Stimulated activated memory B cell treated with anti-CD40 and anti-IgM and Interleukin-4, amounts not matched to agents 10 μg/mL and 1 μg/mL and 100 μg/mL, for 72 hours (primary cell): ENCODE results near the gene GNPTAB.
"Not testable (repeated sequence)": the region's sequence is repeated elsewhere in the genome, so short reads cannot be mapped to it uniquely, and the experiment has no call there.

Source experiments
- ATAC-seq: fragments of 150-1000 bp; cut with Tn5 transposase; 2 replicates; pipeline ENCODE4 v1.10.0; 2021
- H3K27ac Mint-ChIP-seq: one replicate; pipeline ENCODE4 v1.8.0; 2022; ENCODE audit warnings: mild to moderate bottlenecking, mixed read lengths
- H3K27me3 Mint-ChIP-seq: one replicate; pipeline ENCODE4 v1.8.0; 2022; ENCODE audit warnings: mixed read lengths
- H3K36me3 Mint-ChIP-seq: one replicate; pipeline ENCODE4 v1.8.0; 2022; ENCODE audit warnings: mixed read lengths
- H3K4me1 Mint-ChIP-seq: one replicate; pipeline ENCODE4 v1.8.0; 2022; ENCODE audit warnings: mixed read lengths
- H3K4me3 Mint-ChIP-seq: one replicate; pipeline ENCODE4 v1.8.0; 2022; ENCODE audit warnings: mild to moderate bottlenecking, moderate library complexity, mixed read lengths
- H3K9me3 Mint-ChIP-seq: one replicate; pipeline ENCODE4 v1.8.0; 2022; ENCODE audit warnings: mixed read lengths

The GNPTAB gene

DNA sequence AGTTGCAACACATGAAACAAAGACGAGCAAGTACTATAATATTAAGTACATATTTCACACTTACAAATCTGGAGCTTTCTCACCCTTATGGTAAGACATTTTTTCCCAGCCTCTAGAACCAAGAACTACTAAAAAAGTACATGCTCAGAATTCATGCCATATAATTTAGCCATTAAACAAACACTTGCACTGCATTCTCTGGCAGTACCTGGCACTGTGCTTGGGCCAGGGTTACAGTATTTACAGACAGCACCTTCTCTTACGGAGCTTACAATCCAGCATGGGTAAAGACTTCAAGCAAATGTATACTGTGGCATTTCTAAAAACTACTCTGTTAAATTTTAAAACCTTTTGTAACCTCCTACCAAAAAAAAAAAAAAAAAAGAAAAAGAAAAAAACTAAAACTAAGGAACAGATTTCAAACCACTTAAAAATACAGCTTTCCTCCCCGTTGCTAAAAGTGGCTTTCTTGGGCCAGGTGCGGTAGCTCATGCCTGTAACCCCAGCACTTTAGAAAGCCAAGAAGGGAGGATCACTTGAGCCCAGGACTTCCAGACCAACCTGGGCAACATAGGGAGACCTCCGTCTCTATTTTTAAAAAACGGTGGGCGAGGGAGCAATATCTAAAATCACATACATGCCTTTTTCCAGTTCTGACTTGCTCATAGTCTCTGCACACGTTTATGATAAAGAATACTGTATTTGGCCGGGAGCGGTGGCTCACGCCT, 956 bp downstream of the GNPTAB start:
- Mint-ChIP-seq H3K4me3 (peak overlapping the region; percentile 100), H3K27ac (peak overlapping the region; percentile 93), H3K4me1 (peaks cover 52% of the 10 kb centered on the region), H3K9me3 (no peaks in the 10 kb centered on the region), H3K27me3 (no peaks in the 10 kb centered on the region), H3K36me3 (no peaks in the 10 kb centered on the region)
- ATAC-seq: no peak

DNA sequence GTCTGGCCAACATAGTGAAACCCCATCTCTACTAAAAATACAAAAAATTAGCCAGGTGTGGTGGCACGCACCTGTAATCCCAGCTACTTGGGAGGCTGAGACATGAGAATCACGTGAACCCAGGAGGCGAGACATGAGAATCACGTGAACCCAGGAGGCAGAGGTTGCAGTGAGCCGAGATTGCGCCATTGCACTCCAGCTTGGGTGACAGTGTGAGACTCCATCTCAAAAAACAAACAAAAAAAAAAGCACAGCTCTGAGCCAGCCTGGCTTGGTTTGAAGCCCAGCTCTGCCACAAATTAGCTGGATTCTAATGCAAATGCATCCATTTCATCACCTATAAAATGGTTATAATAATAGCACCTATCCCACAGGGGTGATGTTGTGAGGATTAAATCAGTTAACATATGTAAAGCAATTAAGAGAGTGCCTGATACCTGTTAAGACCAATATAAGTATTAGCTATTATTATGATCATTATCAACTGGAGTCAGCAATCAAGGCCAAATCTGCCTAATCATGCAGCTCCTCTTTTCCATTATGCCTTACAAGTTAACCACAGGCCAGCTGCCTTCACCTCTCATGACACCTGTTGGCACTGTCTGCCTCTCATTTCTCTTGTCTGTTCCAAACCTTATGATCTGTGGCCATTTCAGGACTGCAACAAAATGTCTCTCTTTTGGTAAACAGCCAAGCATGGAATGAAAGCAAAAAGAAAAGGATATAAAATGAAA, 2.1 kb downstream of the GNPTAB start:
- ATAC-seq: no peak
- Mint-ChIP-seq H3K36me3 (no peaks in the 10 kb centered on the region), H3K27me3 (no peaks in the 10 kb centered on the region), H3K4me1 (peaks cover 61% of the 10 kb centered on the region), H3K4me3 (peak overlapping the region; percentile 100), H3K27ac (peak overlapping the region; percentile 93), H3K9me3 (no peaks in the 10 kb centered on the region)

DNA sequence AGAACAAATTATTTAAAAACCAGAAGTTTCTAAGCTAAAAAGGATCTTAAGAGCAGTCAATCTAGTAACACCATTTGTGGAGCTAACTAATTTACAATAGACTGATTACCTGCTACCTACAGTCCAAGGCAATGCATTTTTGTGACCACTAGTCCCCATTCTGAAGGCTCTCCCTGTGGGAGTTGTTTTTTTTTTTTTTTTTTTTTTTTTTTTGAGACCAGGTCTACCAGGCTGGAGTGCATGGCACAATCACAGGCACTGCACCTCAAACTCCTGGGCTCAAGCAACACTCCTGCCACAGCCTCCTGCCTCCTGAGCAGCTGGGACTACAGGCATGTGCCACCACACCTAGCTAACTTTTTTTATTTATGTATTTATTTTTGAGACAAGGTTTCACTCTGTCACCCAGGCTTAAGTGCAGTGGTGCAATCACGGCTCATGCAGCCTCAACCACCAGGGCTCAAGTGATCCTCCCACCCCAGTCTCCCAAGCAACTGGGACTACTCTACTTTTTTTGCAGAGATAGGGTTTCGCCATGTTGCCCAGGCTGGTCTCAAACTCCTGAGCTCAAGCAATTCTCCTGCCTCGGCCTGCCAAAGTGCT, 3.9 kb downstream of the GNPTAB start:
- Mint-ChIP-seq H3K4me1 (peaks cover 79% of the 10 kb centered on the region), H3K9me3 (no peaks in the 10 kb centered on the region), H3K36me3 (peaks cover 6% of the 10 kb centered on the region), H3K4me3 (no peak overlapping the region), H3K27ac (peak overlapping the region; percentile 5), H3K27me3 (no peaks in the 10 kb centered on the region)
- no peak for ATAC-seq

DNA sequence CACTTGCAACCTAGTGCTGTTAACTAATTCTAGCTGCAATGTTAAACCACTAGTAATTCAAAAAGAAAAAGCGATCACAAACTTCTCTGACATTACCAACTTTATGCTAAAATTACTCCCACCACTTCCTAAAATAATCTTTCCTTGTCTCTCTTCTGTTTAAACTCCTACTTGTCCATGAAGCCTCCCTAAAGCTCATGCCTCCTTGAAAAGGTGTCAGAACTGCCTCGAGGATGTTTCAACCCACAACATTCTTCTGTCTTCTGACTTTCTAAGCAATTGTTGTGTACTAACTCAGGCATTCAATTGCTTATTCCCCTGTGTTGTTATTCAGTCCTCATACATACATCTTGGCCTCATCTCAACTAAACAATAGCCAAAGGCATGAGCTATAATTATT, 5.9 kb downstream of the GNPTAB start:
- H3K4me3 Mint-ChIP-seq: no peak overlapping the region
- no peak for ATAC-seq
- peaks cover 16% of the 10 kb centered on the region for H3K36me3 Mint-ChIP-seq
- peaks cover 90% of the 10 kb centered on the region for H3K4me1 Mint-ChIP-seq
- no peaks in the 10 kb centered on the region for H3K9me3 Mint-ChIP-seq
- no peaks in the 10 kb centered on the region for H3K27me3 Mint-ChIP-seq
- peak overlapping the region; percentile 5 for H3K27ac Mint-ChIP-seq

DNA sequence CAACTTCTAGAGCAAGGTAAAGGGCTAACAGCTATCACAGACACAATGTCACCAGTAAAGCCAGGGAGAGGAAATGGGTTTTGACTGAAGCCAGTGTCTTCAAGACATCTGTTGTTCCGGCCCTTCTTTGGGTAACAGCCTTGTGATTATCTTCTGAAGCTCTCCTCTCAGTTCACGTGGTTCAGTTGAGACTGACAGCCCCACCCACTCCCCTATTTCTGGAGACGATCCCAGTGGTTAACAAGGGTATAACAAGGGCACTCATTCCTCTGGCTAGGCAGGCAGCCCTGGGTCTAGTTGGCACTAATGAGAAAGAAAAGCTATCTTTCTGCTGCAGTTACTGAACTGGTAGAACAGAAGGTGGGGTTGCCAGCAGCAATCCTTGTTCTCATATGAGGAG, 6.9 kb downstream of the GNPTAB start:
- peak; percentile 81 for ATAC-seq
- no peak overlapping the region for H3K4me3 Mint-ChIP-seq
- H3K4me1 Mint-ChIP-seq: peaks cover 88% of the 10 kb centered on the region

DNA sequence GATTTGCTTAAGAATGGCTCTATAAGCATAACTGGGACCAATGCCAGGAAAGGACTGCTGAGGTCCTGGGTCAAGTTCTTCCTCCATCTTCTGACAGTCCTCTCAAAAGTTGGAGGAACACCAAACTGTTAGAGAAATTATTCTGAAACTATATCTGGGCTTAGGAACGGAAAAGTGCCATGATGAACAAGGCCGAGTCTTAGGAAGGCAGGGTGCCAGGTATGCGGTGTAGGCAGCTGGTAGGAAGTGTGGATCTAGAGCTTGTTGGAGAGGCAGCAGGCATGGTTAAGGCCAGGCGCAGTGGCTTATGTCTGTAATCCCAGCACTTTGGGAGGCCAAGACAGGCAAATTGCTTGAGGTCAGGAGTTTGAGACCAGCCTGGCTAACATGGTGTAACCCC, 7.7 kb downstream of the GNPTAB start:
- peaks cover 7% of the 10 kb centered on the region for H3K9me3 Mint-ChIP-seq
- no peak overlapping the region for H3K4me3 Mint-ChIP-seq
- ATAC-seq: no peak
- peaks cover 29% of the 10 kb centered on the region for H3K36me3 Mint-ChIP-seq
- peak overlapping the region; percentile 40 for H3K27ac Mint-ChIP-seq
- H3K27me3 Mint-ChIP-seq: no peaks in the 10 kb centered on the region
- peaks cover 84% of the 10 kb centered on the region for H3K4me1 Mint-ChIP-seq

More for the DNA sequence above, 6.9 kb downstream of the GNPTAB start:
- Mint-ChIP-seq H3K27me3 (no peaks in the 10 kb centered on the region), H3K27ac (peak overlapping the region; percentile 38), H3K36me3 (peaks cover 22% of the 10 kb centered on the region), H3K9me3 (peaks cover 4% of the 10 kb centered on the region)

DNA sequence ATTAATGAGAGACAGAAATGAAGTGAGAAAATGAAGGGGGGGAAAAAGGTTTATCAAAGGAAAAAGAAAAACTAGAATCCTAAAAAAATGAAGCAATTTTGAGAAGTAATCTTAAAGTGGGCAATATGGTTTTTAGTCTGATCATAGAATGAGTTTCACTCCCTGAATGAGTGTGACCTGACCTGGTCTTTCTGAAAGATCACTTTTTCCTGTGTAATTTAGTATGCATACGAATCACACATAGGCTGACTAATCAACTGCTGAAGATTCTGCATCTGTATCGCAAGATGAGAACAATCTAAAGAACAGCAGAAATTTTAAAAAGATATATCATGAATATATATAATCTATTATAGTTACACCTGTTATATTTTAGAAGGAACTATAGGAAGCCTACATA, 11.3 kb downstream of the GNPTAB start:
- H3K4me1 Mint-ChIP-seq: peaks cover 73% of the 10 kb centered on the region
- no peak overlapping the region for H3K4me3 Mint-ChIP-seq
- peaks cover 44% of the 10 kb centered on the region for H3K36me3 Mint-ChIP-seq
- H3K27me3 Mint-ChIP-seq: no peaks in the 10 kb centered on the region
- peak; percentile 85 for ATAC-seq
- H3K27ac Mint-ChIP-seq: peak overlapping the region; percentile 73
- H3K9me3 Mint-ChIP-seq: peaks cover 10% of the 10 kb centered on the region

DNA sequence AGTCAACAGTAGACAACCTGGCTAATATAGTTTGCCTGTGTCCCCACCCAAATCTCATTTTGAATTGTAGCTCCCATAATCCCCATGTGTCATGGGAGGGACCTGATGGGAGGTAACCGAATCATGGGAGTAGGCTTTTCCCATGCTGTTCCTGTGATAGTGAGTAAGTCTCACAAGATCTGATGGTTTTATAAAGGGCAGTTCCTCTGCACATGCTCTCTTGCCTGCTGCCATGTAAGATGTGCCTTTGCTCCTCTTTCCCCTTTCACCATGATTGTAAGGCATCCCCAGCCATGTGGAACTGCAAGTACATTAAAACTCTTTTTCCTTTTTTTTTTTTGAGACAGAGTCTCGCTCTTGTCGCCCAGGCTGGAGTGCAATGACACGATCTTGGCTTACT, 12.1 kb downstream of the GNPTAB start:
- Mint-ChIP-seq H3K27ac (peak overlapping the region; percentile 73), H3K9me3 (peaks cover 10% of the 10 kb centered on the region), H3K4me1 (peaks cover 67% of the 10 kb centered on the region), H3K36me3 (peaks cover 44% of the 10 kb centered on the region)
- H3K4me3 Mint-ChIP-seq, H3K27me3 Mint-ChIP-seq, ATAC-seq: not testable (repeated sequence)

DNA sequence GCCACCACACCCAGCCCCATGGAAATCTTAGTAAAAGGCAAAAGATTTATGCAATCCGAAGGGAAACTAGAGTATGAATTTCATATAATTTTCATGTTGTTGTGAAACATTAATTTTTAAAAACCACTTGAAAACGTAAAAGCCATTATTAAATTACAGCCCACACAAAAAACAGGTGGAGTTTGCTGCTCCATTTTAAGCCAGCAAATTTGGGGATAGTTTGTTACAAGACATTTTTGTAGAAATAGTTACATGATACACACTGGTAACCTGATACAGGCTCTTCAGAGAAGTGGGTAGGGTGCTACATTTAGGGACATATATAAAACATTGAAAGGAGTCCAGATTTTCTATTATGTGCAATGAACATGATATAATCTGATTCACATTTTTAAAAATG, 17.6 kb downstream of the GNPTAB start:
- Mint-ChIP-seq H3K36me3 (peaks cover 29% of the 10 kb centered on the region), H3K4me1 (peaks cover 43% of the 10 kb centered on the region), H3K9me3 (peaks cover 7% of the 10 kb centered on the region), H3K4me3 (no peak overlapping the region), H3K27ac (no peak overlapping the region), H3K27me3 (no peaks in the 10 kb centered on the region)
- ATAC-seq: no peak

DNA sequence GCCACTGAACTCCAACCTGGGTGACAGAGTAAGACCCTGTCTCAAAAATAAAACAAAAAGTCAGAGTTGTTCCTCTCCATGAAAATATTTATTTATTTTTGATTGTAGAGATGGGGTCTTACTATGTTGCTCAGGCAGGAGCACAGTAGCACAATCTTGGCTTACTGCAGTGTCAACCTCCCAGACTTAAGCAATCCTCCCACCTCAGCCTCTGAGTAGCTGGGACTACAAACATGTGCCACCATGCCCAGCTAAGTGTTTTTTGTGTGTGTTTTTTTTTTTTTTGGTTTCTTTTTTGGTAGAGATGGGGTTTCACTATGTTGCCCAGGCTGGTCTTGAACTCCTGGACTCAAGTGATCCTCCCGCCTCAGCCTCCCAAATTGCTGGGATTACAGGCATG, 18.0 kb downstream of the GNPTAB start:
- peaks cover 43% of the 10 kb centered on the region for H3K4me1 Mint-ChIP-seq
- H3K9me3 Mint-ChIP-seq, ATAC-seq, H3K27me3 Mint-ChIP-seq, H3K4me3 Mint-ChIP-seq, H3K27ac Mint-ChIP-seq: not testable (repeated sequence)
- H3K36me3 Mint-ChIP-seq: peaks cover 29% of the 10 kb centered on the region

DNA sequence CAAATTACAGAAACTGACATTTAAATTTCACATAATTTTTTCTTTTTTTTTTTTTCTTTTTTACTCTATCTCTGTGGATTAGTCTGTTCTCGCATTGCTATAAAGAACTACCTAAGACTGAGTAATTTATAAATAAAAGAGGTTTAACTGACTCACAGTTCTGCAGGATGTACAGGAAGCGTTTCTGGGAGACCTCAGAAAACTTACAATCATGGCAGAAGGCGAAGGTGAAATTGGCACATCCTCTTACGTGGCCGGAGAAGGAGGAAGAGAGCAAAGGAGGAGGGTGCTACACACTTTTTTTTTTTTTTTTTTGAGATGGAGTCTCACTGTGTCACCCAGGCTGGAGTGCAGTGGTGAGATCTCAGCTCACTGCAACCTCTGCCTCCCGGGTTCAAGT, 19.4 kb downstream of the GNPTAB start:
- not testable (repeated sequence) for H3K4me3 Mint-ChIP-seq, H3K27me3 Mint-ChIP-seq, ATAC-seq, H3K9me3 Mint-ChIP-seq
- Mint-ChIP-seq H3K27ac (peak overlapping the region; percentile 32), H3K36me3 (peaks cover 31% of the 10 kb centered on the region), H3K4me1 (peaks cover 47% of the 10 kb centered on the region)

DNA sequence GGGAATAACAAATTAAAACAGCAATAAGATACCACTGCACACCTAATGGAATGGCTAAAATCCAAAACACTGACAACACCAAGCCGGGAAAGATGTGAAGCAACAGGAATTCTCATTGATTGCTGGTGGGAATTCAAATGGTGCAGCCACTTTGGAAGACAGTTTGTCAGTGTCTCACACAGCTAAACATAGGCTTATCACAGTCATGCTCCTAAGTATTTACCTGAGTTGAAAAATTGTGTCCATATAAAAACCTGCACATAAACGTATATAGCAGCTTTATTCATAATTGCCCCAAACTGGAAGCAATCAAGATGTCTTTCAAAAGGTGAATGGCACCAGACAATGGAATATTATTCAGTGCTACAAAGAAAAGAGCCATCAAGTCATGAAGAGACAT, 21.6 kb downstream of the GNPTAB start:
- Mint-ChIP-seq H3K36me3 (peaks cover 24% of the 10 kb centered on the region), H3K4me1 (peaks cover 39% of the 10 kb centered on the region), H3K4me3 (no peak overlapping the region), H3K9me3 (peaks cover 3% of the 10 kb centered on the region), H3K27me3 (no peaks in the 10 kb centered on the region), H3K27ac (no peak overlapping the region)
- no peak for ATAC-seq

DNA sequence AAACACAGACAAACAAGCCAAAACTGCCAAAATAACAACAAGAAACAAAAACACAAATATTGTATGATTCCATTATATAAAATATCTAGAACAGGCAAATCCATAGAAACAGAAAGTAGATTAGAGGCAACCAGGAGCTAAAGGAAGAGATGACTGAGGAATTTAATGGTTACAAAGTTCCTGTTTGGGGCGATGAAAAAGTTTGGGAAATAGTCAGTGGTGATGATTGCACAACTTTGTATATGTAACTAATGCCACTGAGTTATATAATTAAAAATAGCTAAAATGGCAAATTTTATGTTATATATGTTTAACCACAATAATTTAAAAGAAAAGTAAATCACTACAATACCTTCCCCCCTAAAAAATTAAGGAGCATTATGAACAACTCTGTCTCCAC, 24.5 kb downstream of the GNPTAB start:
- Mint-ChIP-seq H3K36me3 (peaks cover 18% of the 10 kb centered on the region), H3K4me3 (no peak overlapping the region), H3K4me1 (peaks cover 44% of the 10 kb centered on the region)

DNA sequence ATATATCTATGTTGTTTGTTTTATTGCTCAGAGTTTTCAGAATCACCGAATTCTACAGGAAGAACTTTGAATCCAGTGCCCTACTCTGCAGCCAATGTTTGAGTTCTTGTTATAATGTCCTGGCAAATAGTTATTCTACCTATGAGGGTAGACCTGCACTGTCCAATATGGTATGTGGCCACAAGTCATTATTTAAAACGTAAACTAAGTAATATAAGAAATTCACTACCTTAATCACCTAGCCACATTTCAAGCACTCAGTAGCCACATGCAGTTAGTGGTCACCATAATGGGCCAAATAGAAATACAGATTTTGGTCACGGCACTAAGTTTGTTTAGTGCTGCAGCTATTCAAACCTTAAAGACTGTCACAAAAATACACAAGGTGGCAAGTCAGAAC, 26.4 kb downstream of the GNPTAB start:
- Mint-ChIP-seq H3K36me3 (peaks cover 18% of the 10 kb centered on the region), H3K9me3 (no peaks in the 10 kb centered on the region), H3K27ac (peak overlapping the region; percentile 43), H3K27me3 (no peaks in the 10 kb centered on the region), H3K4me3 (no peak overlapping the region), H3K4me1 (peaks cover 30% of the 10 kb centered on the region)
- ATAC-seq: no peak

More for the DNA sequence above, 24.5 kb downstream of the GNPTAB start:
- no peaks in the 10 kb centered on the region for H3K27me3 Mint-ChIP-seq
- no peak overlapping the region for H3K27ac Mint-ChIP-seq
- no peak for ATAC-seq
- H3K9me3 Mint-ChIP-seq: peaks cover under 1% of the 10 kb centered on the region

DNA sequence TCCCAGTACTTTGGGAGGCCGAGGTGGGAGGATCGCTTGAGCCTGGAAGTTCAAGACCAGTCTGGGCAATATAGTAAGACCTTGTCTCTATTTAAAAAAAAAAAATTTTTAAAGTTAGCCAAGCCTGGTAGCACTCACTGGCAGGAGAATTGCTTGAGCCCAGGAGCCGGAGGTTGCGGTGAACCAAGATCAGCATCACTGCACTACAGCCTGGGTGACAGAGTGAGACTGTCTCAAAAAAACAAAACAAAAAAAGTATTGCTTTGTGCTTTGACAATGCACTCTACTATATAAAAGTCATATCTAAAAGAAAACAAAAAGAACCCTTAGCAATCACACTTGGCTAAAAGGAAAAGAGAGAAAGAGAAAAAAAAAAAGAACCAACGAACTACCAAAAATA, 26.8 kb downstream of the GNPTAB start:
- Mint-ChIP-seq H3K27ac (peak overlapping the region; percentile 43), H3K4me1 (peaks cover 28% of the 10 kb centered on the region)
- ATAC-seq: peak; percentile 56

More for the DNA sequence above, 26.8 kb downstream of the GNPTAB start:
- Mint-ChIP-seq H3K9me3 (no peaks in the 10 kb centered on the region), H3K27me3 (no peaks in the 10 kb centered on the region), H3K4me3 (peak overlapping the region; percentile 64), H3K36me3 (peaks cover 19% of the 10 kb centered on the region)
